K562 (cell line): Measurements from ENCODE around the gene FAM83F. TPM values are rescaled to one million over a fixed set of nuclear protein-coding genes. Genes with fewer than 3 reads are reported as not detected.

Source experiments
- ATAC-seq: fragments of 200-7000 bp; cut with Tn5 transposase; 3 replicates; pipeline ENCODE4 v1.9.1; 2020; ENCODE audit warnings: moderate library complexity
- BruUV-seq: library from RNA; stranded (reverse); fragments of 400-500 nt; replicated peaks from 2 replicates; lab custom pipeline; 2021; lab: Mats Ljungman, UMichigan
- CTCF ChIA-PET: fragments of 300-600 bp; formaldehyde crosslinking; extraction: SDS; loops from one replicate; lab custom pipeline; 2021; ENCODE audit warnings: low intra/inter-chr PET ratio; lab: Yijun Ruan, JAX
- POLR2A ChIA-PET: fragments of 300-600, 350-650 bp; sonication (Branson Sonifier 250); formaldehyde crosslinking; extraction: SDS; loops from one replicate; lab custom pipeline; 2021; ENCODE audit warnings: antibody characterized with exemption, inconsistent platforms; lab: Yijun Ruan, JAX
- DNase-seq, 4 experiments: peaks; one replicate each; pipeline versions ENCODE4 v3.0.0 to v3.0.0-alpha.2; 2011 to 2018; ENCODE audit warnings: low spot score in 3 of 4, mixed read lengths in 3 of 4; ENCODE audit errors: extremely low read depth in 1 of 4
- FAIRE-seq: peaks from 2 replicates; lab custom pipeline; 2011; peaks lifted over from hg19 to GRCh38; lab: Jason Lieb, UNC
- H2AFZ ChIP-seq: 2 replicates; pipeline ENCODE4 v1.6.0; 2011; ENCODE audit warnings: low read depth, low read length, control low read depth, inconsistent platforms
- H3K27ac ChIP-seq: fragments of 200-600 bp; 3 replicates; pipeline ENCODE4 v1.8.0; 2011; ENCODE audit warnings: low read depth, mild to moderate bottlenecking, control low read depth, inconsistent platforms, low read length, moderate library complexity, mixed read lengths; ENCODE audit errors: extremely low read depth
- H3K27me3 ChIP-seq, 2 experiments: fragments of 300-600 bp in 1 of 2; 2 replicates in 1 of 2; 3 replicates in 1 of 2; pipeline versions ENCODE4 v1.6.0 to v1.8.0; 2011; ENCODE audit warnings: inconsistent platforms in 2 of 2, low read length in 2 of 2, mild to moderate bottlenecking in 1 of 2, mixed read lengths in 1 of 2, moderate library complexity in 1 of 2; ENCODE audit not compliant: control insufficient read depth in 2 of 2, insufficient read depth in 2 of 2
- H3K36me3 ChIP-seq: fragments of 300-600 bp; 3 replicates; pipeline ENCODE4 v1.8.0; 2011; ENCODE audit warnings: mild to moderate bottlenecking, low read length, inconsistent platforms; ENCODE audit not compliant: control insufficient read depth, insufficient read depth
- H3K4me1 ChIP-seq, 2 experiments: fragments of 200-600 bp in 1 of 2; replicated peaks in 1 of 2; 2 replicates in 1 of 2; 3 replicates in 1 of 2; pipeline versions ENCODE4 v1.5.1 to v1.8.0; 2011; ENCODE audit warnings: inconsistent platforms in 2 of 2, low read length in 2 of 2, mild to moderate bottlenecking in 1 of 2, mixed read lengths in 1 of 2, moderate library complexity in 1 of 2; ENCODE audit not compliant: control insufficient read depth in 2 of 2, insufficient read depth in 2 of 2
- H3K4me2 ChIP-seq: 2 replicates; pipeline ENCODE4 v1.6.1; 2011; ENCODE audit warnings: low read length, control low read depth, inconsistent platforms, mixed read lengths; ENCODE audit not compliant: insufficient read depth
- H3K4me3 ChIP-seq: fragments of 200-600 bp; sonication (generic), shearing (Covaris generic); 2 replicates; pipeline ENCODE4 v1.5.1; 2016; ENCODE audit warnings: control low read depth, inconsistent platforms
- H3K79me2 ChIP-seq: fragments of 200-600 bp; 3 replicates; pipeline ENCODE4 v1.8.0; 2011; ENCODE audit warnings: low read length, inconsistent platforms; ENCODE audit not compliant: control insufficient read depth, insufficient read depth
- H3K9ac ChIP-seq, 2 experiments: 2 replicates each; pipeline versions ENCODE4 v1.6.0 to v1.6.1; 2011; ENCODE audit warnings: low read depth in 2 of 2, low read length in 2 of 2, control low read depth in 1 of 2, inconsistent platforms in 1 of 2, mild to moderate bottlenecking in 1 of 2, mixed read lengths in 1 of 2; ENCODE audit not compliant: insufficient read depth in 1 of 2
- H3K9me1 ChIP-seq: one replicate; pipeline ENCODE4 v1.6.0; 2011; ENCODE audit warnings: inconsistent platforms, mild to moderate bottlenecking, low read length, moderate library complexity; ENCODE audit not compliant: control insufficient read depth, insufficient read depth
- H3K9me3 ChIP-seq: replicated peaks from 2 replicates; pipeline ENCODE4 v1.5.1; 2011; ENCODE audit warnings: low read depth, low read length, inconsistent platforms; ENCODE audit not compliant: control insufficient read depth, insufficient read depth
- H4K20me1 ChIP-seq: replicated peaks from 2 replicates; pipeline ENCODE4 v1.6.1; 2011; ENCODE audit warnings: low read length, inconsistent platforms, mixed read lengths; ENCODE audit not compliant: control insufficient read depth, insufficient read depth
- ADNP ChIP-seq: fragments of 200-800 bp; sonication (Bioruptor generic); IDR thresholded peaks from 2 replicates; pipeline ENCODE4 v1.6.1; 2016; ENCODE audit warnings: missing genetic modification characterization, missing compliant biosample characterization
- BMI1 ChIP-seq: fragments of 150-350 bp; IDR thresholded peaks from 2 replicates; pipeline ENCODE4 v1.6.1; 2014; ENCODE audit warnings: low read length
- PHF20 ChIP-seq: fragments of 450-650 bp; IDR thresholded peaks from 2 replicates; pipeline ENCODE4 v1.6.1; 2018; ENCODE audit not compliant: partially characterized antibody
- TGIF2 ChIP-seq: sonication (generic); formaldehyde crosslinking; IDR thresholded peaks from 2 replicates; pipeline ENCODE4 v1.8.1; 2022; ENCODE audit warnings: mild to moderate bottlenecking, missing genetic modification reagents, moderate library complexity
- ZFP1 ChIP-seq: fragments of 450-650 bp; formaldehyde crosslinking; IDR thresholded peaks from 2 replicates; pipeline ENCODE4 v1.4.0; 2020; ENCODE audit warnings: mild to moderate bottlenecking, mixed read lengths
- WGBS: fragments of 100-300 bp; shearing (Covaris generic); methylation state at CpG from one replicate; pipeline ENCODE4 v1.1.6; 2016; ENCODE audit warnings: low coverage, mixed read lengths; ENCODE audit not compliant: insufficient coverage; ENCODE audit errors: missing lambda C conversion rate; 5-methylcytosine and 5-hydroxymethylcytosine counted together
- in situ Hi-C: fragments of 300-500 bp; cut with MboI; formaldehyde crosslinking; loops from 4 replicates; pipeline ENCODE4 v1.15.0; 2018; ENCODE audit warnings: inconsistent platforms, mixed read lengths
- intact Hi-C: fragments of 100-400 bp; cut with micrococcal nuclease; formaldehyde crosslinking; loops from 2 replicates; pipeline ENCODE4 v1.14.2; 2022
- polyA plus RNA-seq, 8 experiments: library from polyadenylated mRNA; depleted of rRNA in 4 of 8; stranded (reverse) in 5 of 8; unstranded in 3 of 8; fragments of >200 nt; fragmentation: Nextera tagmentation in 2 of 8; fragmentation: Illumina TruSeq in 1 of 8; extraction: Ambion mirVana in 2 of 8; extraction: Trizol in 1 of 8; gene quantifications; 2 replicates each; pipeline versions ENCODE4 v1.2.1 to v1.2.3, GENCODE V29; 2011 to 2014; ENCODE audit warnings: inconsistent platforms in 1 of 8, missing spikeins in 1 of 8
- total RNA-seq, 7 experiments: library from RNA; depleted of rRNA in 6 of 7; stranded (reverse); fragments of >200 nt in 6 of 7; fragmentation: Illumina TruSeq in 2 of 7; extraction: Trizol in 2 of 7; gene quantifications; 2 replicates each; pipeline versions ENCODE4 v1.2.1 to v1.2.3, GENCODE V29; 2011 to 2021; ENCODE audit warnings: low replicate concordance in 1 of 7
- TF ChIP-seq, protein P1 (sequence below): sonication (generic); IDR thresholded peaks from 2 replicates; pipeline ENCODE4 v1.6.1; 2016

The FAM83F gene
- total and polyA plus RNA-seq, 9 of the 15 experiments (the other 6 are each of a cell fraction or from before 2014, with no cell fraction given), result under 0.01 to 0.13 (median 0.04) TPM; not detected in 1

DNA sequence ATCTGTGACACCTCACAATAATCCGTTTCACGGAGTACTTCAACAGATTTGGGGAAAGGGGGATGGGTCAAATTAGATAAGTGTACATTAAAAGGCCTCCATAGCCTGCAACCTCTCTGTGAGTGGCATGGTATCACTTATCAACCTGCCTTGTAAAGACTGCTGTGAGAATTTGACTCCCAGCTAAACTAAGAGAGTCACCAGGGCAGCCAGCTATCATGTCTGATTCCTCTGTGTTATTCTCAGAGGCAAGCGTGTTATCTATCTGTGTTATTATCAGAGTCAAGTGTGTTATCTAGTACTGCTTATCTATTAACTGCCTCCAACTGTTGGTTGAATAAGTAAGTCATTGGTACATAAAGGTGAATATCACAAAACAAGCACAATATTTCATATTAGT lies 4.1 kb upstream of the FAM83F start:
- DNase-seq (peak in 1 of 4 experiments; percentile 24), FAIRE-seq (no peak), ATAC-seq (no peak)
- no peaks in the 10 kb centered on the region for H3K79me2 ChIP-seq
- H3K36me3 ChIP-seq, result no peaks in the 10 kb centered on the region
- in situ Hi-C loops, result no loop called here
- no TSS peak for BruUV-seq
- no peak overlapping the region for H3K4me3 ChIP-seq
- H3K27ac ChIP-seq, result no peak overlapping the region
- no peak for TF ChIP-seq TGIF2 (CRISPR knock-in tag)
- TF ChIP-seq ZFP1 (CRISPR knock-in tag), result peak; percentile 45; the same call in 1 of the 2 replicates
- peak; percentile 53; the same call in 1 of the 2 replicates for TF ChIP-seq ADNP (tag)
- no peak for TF ChIP-seq PHF20
- no peak for TF ChIP-seq BMI1
- TF ChIP-seq, protein P1, sequence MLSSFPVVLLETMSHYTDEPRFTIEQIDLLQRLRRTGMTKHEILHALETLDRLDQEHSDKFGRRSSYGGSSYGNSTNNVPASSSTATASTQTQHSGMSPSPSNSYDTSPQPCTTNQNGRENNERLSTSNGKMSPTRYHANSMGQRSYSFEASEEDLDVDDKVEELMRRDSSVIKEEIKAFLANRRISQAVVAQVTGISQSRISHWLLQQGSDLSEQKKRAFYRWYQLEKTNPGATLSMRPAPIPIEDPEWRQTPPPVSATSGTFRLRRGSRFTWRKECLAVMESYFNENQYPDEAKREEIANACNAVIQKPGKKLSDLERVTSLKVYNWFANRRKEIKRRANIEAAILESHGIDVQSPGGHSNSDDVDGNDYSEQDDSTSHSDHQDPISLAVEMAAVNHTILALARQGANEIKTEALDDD, result 0 out of 2 replicates have a peak, but pooled peaks have one; percentile 23
- ChIA-PET POLR2A (interaction anchor here (0.6 to 1.4 kb wide), 4 partner anchors 11 to 673 kb away, joined by 3 to 8 read pairs (median 3); no protein-coding TSS in a partner anchor), CTCF (no interaction called here)
- no peak overlapping the region for H2AFZ ChIP-seq
- H4K20me1 ChIP-seq, result no peaks in the 10 kb centered on the region
- 30% methylated on average over 3 of the region's 3 CpGs for WGBS
- no peaks in the 10 kb centered on the region for H3K9me1 ChIP-seq
- H3K4me2 ChIP-seq, result no peak overlapping the region
- no peaks in the 10 kb centered on the region for H3K27me3 ChIP-seq
- H3K9ac ChIP-seq, result no peak overlapping the region
- intact Hi-C loops, result no loop called here
- peaks cover 18 to 34% of the 10 kb centered on the region in 2 experiments; a peak in 4 of 5 replicates for H3K4me1 ChIP-seq
- H3K9me3 ChIP-seq, result no peaks in the 10 kb centered on the region
